Activated naive CD8-positive, alpha-beta T cell (primary cell): ENCODE results near the gene ZNF664.

Source experiments
- H3K27ac Mint-ChIP-seq: one replicate; pipeline ENCODE4 v1.8.0; 2021; ENCODE audit warnings: mixed read lengths
- H3K27me3 Mint-ChIP-seq: one replicate; pipeline ENCODE4 v1.8.0; 2021; ENCODE audit warnings: mixed read lengths
- H3K36me3 Mint-ChIP-seq: one replicate; pipeline ENCODE4 v1.8.0; 2021; ENCODE audit warnings: mixed read lengths
- H3K4me1 Mint-ChIP-seq: one replicate; pipeline ENCODE4 v1.8.0; 2021; ENCODE audit warnings: low read depth, mixed read lengths
- H3K4me3 Mint-ChIP-seq: one replicate; pipeline ENCODE4 v1.8.0; 2021; ENCODE audit warnings: mild to moderate bottlenecking, mixed read lengths
- H3K9me3 Mint-ChIP-seq: one replicate; pipeline ENCODE4 v1.8.0; 2021; ENCODE audit warnings: low read depth, mixed read lengths

Gene ZNF664

DNA sequence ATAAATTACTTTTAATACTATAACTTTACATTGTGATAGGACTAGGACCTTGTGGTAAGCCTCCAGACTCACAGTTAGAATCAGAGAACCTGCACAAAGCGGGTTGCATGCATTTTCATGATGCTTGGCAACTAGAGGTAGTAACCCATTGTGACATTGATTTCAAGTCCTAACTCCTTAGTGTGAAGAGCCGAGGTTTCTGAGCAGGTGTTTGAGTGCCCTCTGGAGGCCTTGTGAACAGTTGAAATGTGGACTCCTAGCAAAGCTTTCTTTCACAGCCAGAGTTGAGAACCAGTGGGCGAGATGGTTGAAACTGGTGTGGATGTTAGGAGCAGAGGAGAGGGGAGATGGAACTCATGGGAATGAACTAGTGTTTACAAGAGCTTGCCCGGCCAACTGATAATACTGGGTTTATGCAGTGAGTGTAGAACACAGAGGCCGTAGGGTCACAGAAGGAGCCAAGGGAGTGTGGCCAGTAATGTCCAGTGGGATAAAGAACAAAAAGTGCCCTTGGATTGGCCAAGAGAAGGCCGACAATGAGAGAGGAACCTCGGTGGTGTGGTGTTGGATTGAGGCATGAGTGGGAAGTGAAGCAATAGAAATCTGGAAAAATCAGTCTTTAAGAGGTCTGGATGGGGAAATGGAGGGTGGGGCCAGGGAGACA is 10.9 kb downstream of the ZNF664 start:
- Mint-ChIP-seq H3K27me3 (no peaks in the 10 kb centered on the region), H3K27ac (no peak overlapping the region), H3K4me3 (no peak overlapping the region), H3K36me3 (peaks cover 13% of the 10 kb centered on the region), H3K9me3 (no peaks in the 10 kb centered on the region), H3K4me1 (peaks cover 21% of the 10 kb centered on the region)

DNA sequence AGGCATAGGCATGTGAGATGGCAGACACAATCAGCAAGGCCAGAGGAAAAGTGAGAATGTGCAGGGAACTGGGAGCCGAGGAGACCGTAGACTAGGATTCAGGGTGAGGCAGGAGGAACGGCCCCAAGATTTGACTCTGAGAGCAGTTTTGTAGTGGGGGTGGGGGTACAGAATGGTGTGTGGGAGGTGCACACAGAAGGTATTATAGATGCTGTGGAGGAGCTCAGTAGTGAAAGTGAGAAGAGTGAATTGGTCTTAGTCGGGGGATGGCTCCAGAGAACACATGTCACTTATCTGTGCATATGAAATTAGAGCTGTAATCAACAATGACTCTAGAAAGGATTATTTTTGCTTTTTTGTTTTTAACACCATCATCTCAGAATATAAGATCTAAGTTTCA is 11.9 kb downstream of the ZNF664 start:
- no peak overlapping the region for H3K4me3 Mint-ChIP-seq
- H3K36me3 Mint-ChIP-seq = peaks cover 17% of the 10 kb centered on the region
- no peaks in the 10 kb centered on the region for H3K27me3 Mint-ChIP-seq
- H3K9me3 Mint-ChIP-seq = no peaks in the 10 kb centered on the region
- peaks cover 24% of the 10 kb centered on the region for H3K4me1 Mint-ChIP-seq
- H3K27ac Mint-ChIP-seq = peak overlapping the region; percentile 11

DNA sequence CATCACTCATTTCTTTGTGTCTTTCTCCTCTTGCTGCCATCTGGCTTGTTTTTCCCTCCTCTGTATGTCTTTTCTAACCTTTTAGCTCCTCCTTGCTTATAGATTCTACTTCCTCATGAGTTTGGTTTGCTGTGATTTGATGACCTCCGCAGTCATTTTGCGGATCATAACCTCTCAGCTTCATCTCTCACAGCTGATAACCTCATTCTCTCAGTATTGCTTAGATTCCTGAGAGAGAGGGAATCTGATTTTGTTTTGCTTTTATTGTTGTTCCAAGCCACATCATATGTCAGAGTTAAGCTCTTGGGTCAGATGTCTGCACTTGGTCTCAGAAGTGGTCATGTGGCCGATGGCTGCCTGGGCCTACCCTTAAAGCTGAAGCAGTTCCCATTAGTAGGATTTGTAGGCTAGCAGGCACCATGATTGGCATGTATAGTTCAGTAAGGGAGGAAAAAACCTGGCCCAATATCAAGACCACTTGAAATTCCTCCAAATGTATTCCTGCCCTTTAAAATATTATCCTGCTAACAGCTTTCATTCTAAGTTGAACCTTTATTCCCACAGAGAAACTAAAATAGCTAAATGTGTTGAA is 13.5 kb downstream of the ZNF664 start:
- H3K36me3 Mint-ChIP-seq = peaks cover 20% of the 10 kb centered on the region
- H3K4me3 Mint-ChIP-seq = no peak overlapping the region
- H3K27ac Mint-ChIP-seq = no peak overlapping the region
- peaks cover 32% of the 10 kb centered on the region for H3K4me1 Mint-ChIP-seq
- H3K9me3 Mint-ChIP-seq = no peaks in the 10 kb centered on the region
- no peaks in the 10 kb centered on the region for H3K27me3 Mint-ChIP-seq

DNA sequence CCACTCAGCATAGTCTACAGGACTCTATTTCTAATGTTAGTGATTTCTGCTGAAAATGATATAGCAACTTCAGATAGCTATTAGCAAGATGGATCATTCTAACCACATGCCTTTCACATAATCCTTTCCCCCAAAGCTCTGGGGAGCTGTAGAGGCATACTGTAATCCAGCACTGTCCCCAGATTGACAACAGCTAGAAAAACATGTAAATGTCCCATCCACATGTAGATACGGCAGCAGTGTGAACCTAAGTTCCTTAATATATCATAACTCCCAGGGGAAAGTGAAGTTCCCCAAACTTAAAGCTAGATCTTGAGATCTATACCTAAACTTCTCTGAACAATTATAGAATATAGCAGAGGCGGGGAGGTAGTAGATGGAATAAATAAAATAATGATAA is 14.0 kb downstream of the ZNF664 start:
- Mint-ChIP-seq H3K27me3 (no peaks in the 10 kb centered on the region), H3K4me3 (no peak overlapping the region), H3K36me3 (peaks cover 18% of the 10 kb centered on the region), H3K9me3 (no peaks in the 10 kb centered on the region), H3K27ac (no peak overlapping the region), H3K4me1 (peaks cover 29% of the 10 kb centered on the region)

DNA sequence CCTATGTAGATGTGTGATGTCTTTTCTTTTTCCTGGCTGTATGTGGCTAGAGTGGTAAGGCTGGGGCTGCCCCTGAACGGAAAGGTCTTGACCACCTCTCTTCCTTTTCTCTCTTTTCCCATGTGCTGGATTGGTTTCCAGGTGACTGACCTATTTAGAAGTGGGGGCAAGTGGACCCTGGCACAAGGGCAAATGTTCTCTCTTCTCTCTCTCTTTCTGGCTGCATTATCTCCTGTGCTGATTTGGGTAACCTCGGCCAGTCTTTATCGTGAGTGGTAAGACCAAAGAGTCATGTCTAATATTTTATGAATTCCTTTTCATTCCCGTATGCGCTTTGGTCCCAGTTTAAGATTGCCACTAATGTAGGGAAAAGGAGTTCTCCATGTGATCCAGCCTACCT is 16.2 kb downstream of the ZNF664 start:
- no peak overlapping the region for H3K27ac Mint-ChIP-seq
- H3K4me3 Mint-ChIP-seq = no peak overlapping the region
- H3K4me1 Mint-ChIP-seq = peaks cover 29% of the 10 kb centered on the region
- peaks cover 15% of the 10 kb centered on the region for H3K36me3 Mint-ChIP-seq
- H3K27me3 Mint-ChIP-seq = no peaks in the 10 kb centered on the region
- no peaks in the 10 kb centered on the region for H3K9me3 Mint-ChIP-seq

DNA sequence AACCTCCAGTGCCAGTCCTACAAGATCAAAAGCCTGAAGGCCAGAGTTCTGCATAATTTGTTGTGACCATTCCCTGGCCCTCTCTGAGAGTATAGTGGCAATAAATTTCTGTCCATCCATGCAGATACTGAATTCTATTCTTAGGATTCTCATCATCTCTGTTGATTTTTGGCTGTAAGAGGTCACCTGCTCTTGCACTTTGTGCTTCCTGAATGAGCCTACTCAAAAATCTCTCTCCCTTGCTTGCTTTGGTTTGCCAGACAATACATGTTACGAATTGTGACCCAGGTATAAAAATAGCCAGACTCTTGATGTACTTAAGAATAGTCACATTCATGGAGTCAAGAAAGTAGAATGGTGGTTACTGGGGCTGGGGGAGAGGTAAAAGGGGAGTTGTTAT is 16.7 kb downstream of the ZNF664 start:
- no peaks in the 10 kb centered on the region for H3K9me3 Mint-ChIP-seq
- H3K4me1 Mint-ChIP-seq = peaks cover 30% of the 10 kb centered on the region
- H3K36me3 Mint-ChIP-seq = peaks cover 18% of the 10 kb centered on the region
- H3K27ac Mint-ChIP-seq = no peak overlapping the region
- no peaks in the 10 kb centered on the region for H3K27me3 Mint-ChIP-seq
- H3K4me3 Mint-ChIP-seq = no peak overlapping the region

DNA sequence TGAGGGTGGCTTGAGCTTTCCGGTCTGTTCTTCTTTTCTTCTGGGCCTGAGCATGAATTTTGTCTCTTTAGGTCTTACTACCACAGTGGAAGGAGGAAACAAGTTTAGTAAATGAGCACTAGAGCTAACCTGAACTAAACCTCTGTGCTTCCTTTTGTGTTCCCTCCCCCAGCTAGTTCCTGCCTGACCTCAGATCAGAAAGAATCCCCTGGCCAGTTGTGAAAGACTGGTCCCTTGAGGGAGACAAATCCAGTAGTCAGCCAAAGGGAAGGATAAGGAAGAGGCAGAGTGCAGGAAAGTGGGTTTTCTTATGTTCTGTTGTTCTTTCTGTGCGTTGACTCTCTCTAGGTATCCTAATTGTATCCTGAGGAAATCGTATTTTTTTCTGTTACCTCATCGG is 17.5 kb downstream of the ZNF664 start:
- H3K4me1 Mint-ChIP-seq = peaks cover 33% of the 10 kb centered on the region
- no peak overlapping the region for H3K4me3 Mint-ChIP-seq
- no peak overlapping the region for H3K27ac Mint-ChIP-seq
- peaks cover 21% of the 10 kb centered on the region for H3K36me3 Mint-ChIP-seq
- H3K9me3 Mint-ChIP-seq = no peaks in the 10 kb centered on the region
- H3K27me3 Mint-ChIP-seq = no peaks in the 10 kb centered on the region

DNA sequence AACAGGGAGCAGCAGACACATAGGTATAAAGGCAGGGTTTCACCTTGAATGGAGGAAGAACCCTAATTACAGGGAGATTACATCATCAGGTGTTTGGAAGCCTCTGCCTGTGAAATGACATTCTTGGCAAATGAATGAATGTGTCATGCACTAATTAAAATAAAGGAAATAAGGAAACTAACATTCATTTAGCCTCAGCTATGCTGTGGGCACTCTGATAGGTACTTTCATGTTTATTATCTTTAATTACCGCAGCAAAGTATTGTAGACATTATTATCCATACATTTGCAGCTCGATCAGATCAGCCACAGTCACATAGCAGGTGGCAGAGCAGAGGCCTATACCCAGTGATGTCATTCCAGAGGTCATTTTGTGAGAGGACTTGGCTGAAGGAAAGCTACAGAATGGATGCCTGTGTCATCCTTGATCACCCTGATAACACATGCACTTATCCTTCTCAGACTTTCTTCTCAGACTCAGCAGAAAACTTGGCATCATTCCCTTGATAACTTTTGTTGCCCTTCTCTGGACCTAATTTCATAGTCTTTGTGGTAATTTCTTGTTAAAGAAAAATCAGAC is 18.4 kb downstream of the ZNF664 start:
- Mint-ChIP-seq H3K4me1 (peaks cover 42% of the 10 kb centered on the region), H3K36me3 (peaks cover 21% of the 10 kb centered on the region), H3K9me3 (no peaks in the 10 kb centered on the region), H3K27me3 (no peaks in the 10 kb centered on the region), H3K27ac (no peak overlapping the region), H3K4me3 (no peak overlapping the region)

DNA sequence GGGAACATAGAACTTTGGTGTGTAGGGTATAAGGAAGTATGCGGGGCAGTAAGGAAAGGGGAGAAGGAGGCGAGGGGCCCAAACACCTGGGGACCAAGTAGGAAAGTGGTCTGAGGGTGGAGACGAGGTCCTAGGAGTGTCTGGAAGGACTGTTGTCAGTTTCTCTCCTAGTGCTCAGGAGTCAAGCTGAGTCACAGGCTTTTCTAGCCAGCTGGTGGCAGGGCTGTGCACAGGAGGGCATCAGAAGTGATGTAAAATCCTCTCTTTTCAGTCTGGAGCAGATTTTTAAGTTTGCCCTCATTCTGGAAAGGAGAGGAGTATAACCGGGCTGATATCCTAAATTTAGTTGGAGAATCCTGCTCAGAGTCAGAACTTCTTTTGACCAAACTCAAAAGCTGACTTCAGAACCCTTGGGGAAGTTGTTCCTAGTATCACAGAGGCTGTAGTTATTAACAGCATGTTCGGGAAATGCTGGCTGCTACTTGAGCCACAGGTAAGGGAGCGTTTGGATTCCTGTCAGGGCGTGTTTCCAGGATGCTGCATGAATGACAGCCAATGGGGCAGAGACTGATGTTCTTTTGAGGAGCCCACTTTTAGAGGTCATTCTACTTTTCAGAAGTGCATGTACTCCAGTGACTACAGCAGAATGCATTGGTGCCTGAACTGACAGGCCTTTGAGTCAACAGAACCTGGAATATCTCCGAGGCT is 19.3 kb downstream of the ZNF664 start:
- no peaks in the 10 kb centered on the region for H3K27me3 Mint-ChIP-seq
- H3K36me3 Mint-ChIP-seq = peaks cover 21% of the 10 kb centered on the region
- no peak overlapping the region for H3K27ac Mint-ChIP-seq
- no peaks in the 10 kb centered on the region for H3K9me3 Mint-ChIP-seq
- no peak overlapping the region for H3K4me3 Mint-ChIP-seq
- H3K4me1 Mint-ChIP-seq = peaks cover 44% of the 10 kb centered on the region

DNA sequence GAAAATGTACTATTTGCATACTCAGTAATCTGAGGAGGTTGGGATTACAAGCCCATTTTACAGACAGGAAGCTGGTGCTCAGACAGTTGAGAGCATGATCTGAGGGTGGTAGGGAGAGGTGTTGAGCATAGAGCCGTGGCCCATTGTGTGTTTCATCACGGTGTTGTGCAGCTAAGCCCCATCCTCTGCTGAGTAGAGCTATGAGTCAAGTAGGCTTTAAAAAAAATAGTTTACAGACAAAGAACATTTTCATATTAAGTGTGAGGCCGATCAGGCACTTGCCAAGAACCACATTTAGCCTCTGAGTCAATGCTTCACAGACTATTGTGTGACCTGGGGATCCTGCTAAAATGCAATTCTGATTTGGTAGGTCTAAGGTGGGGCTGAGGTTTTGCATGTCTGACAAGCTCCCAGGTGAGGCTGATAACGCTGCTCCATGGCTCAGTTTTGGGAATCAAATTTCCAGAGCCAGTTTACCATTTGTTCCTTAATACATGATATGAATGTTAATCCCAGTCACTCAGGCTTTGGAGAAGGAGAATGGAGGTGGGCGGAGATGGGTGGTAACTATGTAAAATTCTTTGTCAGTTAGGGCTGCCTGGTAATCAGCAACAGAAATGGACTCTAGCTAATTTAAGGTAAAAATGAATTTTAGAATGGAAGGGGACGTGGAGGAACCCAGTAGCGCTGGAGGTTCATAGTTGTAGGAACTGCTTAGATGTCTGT is 22.2 kb downstream of the ZNF664 start:
- Mint-ChIP-seq H3K4me1 (peaks cover 42% of the 10 kb centered on the region), H3K36me3 (peaks cover 15% of the 10 kb centered on the region), H3K27me3 (no peaks in the 10 kb centered on the region), H3K4me3 (no peak overlapping the region), H3K9me3 (no peaks in the 10 kb centered on the region), H3K27ac (no peak overlapping the region)

DNA sequence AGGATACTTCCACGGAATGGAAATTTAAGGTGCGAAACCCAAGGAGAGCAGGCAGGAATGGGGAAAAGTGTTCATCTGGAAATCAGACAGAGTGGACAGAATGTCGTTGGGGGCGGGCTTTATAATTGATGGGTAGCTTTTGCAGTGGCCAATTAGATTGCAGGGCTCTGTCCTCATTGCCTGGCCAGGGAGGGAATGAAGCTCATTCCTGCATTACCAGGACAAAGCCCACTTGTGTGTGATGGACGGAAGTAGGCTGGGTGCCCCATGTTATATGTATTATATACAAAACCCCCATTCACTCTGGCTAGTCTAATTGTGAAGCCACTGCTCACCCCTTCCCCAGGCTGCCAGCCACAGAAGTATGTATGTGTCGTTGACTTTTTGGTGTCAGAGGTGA is 23.6 kb downstream of the ZNF664 start:
- Mint-ChIP-seq H3K27me3 (no peaks in the 10 kb centered on the region), H3K4me1 (peaks cover 33% of the 10 kb centered on the region), H3K9me3 (no peaks in the 10 kb centered on the region), H3K36me3 (peaks cover 13% of the 10 kb centered on the region), H3K4me3 (no peak overlapping the region), H3K27ac (no peak overlapping the region)

DNA sequence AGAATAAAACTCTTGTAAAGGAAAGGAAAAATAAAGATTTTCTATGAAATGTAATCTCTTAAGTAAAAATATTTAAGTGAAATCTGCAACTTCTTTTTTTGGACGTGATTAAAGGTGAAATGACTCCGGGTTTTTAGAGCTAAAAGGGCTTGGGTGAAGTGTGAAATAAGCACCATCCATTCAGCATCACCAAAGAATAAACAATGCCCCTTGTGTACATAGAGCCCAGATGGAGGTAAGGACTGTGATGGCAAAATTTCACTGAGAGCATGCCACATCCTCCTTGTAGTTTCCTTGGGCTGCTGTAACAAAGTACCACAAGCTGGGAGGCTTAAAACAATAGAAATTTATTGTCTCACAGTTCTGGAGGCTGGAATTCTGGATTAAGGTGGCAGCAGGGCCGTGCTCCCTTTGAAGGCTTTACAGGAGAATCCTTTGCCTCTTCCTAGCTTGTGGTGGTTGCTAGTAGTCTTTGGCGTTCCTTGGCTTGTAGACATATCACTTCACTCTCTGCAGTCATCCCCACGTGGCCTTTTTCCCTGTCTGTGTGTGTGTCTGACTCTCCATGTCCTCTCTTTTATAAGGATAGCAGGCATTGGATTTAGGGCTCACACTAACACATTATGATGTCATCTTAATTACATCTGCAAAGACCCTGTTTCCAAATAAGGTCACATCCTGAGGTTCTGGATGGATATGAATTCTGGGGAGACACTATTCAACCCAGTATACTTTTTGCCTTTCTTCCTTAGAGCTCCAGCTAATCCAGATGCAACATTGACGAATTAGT is 24.2 kb downstream of the ZNF664 start:
- no peak overlapping the region for H3K27ac Mint-ChIP-seq
- no peaks in the 10 kb centered on the region for H3K27me3 Mint-ChIP-seq
- H3K4me1 Mint-ChIP-seq = peaks cover 33% of the 10 kb centered on the region
- no peak overlapping the region for H3K4me3 Mint-ChIP-seq
- H3K9me3 Mint-ChIP-seq = no peaks in the 10 kb centered on the region
- peaks cover 13% of the 10 kb centered on the region for H3K36me3 Mint-ChIP-seq

DNA sequence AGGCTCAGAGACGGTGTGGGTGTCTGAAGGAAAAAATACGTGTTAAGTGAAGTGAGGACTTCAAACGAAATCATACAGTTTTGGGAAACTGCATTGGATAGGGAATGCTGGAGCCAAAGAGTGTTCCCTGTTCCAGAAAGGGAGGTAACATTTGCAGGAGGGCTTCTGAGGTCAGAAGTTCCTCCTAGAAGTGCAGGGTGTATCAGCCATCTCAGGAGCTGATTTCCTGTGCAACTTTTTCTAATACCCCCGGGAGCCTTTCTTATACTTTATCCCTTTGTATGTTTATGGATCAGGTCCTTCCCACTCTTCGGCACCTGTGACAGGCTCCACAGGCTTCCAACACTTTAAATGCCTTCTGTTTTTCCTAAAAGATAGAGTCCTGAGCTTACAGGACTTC is 24.9 kb downstream of the ZNF664 start:
- no peaks in the 10 kb centered on the region for H3K27me3 Mint-ChIP-seq

DNA sequence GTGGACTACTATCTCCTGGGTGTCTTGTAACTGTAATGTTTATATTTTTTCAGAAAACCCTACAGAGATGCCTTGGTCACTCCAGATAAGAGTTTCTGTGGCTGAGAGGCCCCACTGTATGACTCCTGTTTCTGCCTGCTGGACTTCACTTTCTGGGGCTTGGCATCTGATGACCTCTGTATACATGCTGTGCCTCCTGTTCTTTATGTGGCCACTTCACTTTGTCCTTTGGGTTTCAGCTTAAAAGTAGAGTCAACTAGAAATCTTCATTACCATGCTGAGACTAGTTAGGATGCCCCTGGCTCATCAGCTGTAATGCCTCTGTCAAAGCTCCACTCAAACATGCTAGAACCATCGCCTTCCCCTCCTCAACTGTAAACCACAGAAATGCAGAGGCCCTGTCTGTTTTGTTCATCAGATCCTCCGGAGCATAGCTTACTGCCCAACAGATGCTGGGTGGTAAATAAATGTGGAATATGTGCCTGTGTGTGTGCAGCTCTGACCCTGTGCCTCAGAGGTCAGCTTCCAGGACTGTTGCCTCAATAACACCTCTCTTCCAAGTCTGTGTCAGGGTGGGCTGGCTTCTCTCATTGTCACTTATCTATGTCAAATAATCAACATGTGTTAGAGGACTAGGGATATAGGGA is 25.5 kb downstream of the ZNF664 start:
- no peaks in the 10 kb centered on the region for H3K9me3 Mint-ChIP-seq
- peaks cover 13% of the 10 kb centered on the region for H3K36me3 Mint-ChIP-seq
- peaks cover 31% of the 10 kb centered on the region for H3K4me1 Mint-ChIP-seq
- H3K27me3 Mint-ChIP-seq = no peaks in the 10 kb centered on the region
- H3K4me3 Mint-ChIP-seq = no peak overlapping the region
- no peak overlapping the region for H3K27ac Mint-ChIP-seq

More for the DNA sequence above, 24.9 kb downstream of the ZNF664 start:
- Mint-ChIP-seq H3K4me3 (no peak overlapping the region), H3K9me3 (no peaks in the 10 kb centered on the region), H3K4me1 (peaks cover 31% of the 10 kb centered on the region), H3K36me3 (peaks cover 13% of the 10 kb centered on the region), H3K27ac (no peak overlapping the region)
